ENCODE data around the gene REXO5. TPM values are rescaled to one million over a fixed set of nuclear protein-coding genes. Genes with fewer than 3 reads are reported as not detected.
"Not testable (repeated sequence)": the region's sequence is repeated elsewhere in the genome, so short reads cannot be mapped to it uniquely, and the experiment has no call there.

REXO5 gene
- total and polyA plus RNA-seq, 2 of the 13 experiments (the other 11 are each of a cell fraction or from before 2014, with no cell fraction given): 5.9 to 13.1 TPM

GRCh38 chr16:20764448-20764847, 41.9 kb upstream of the REXO5 start:
- in situ Hi-C loops (cut with HindIII; ENCODE audit: extremely low pct_ligation_motif_present, low pct_unique_long_range_greater_than_20kb); BruUV-seq (replicated peaks); H3K9ac ChIP-seq (ENCODE audit: insufficient read depth, low read depth, low read length); ATAC-seq; H3K9me3 ChIP-seq (ENCODE audit: low read length); H3K27ac ChIP-seq (ENCODE audit: extremely low read length, insufficient read depth, low read length); H3K36me3 ChIP-seq (replicated peaks in 1 of 2; ENCODE audit: control insufficient read depth in 1 of 2, insufficient read depth in 2 of 2, low read length in 2 of 2); FAIRE-seq; H4K20me1 ChIP-seq (ENCODE audit: insufficient read depth, low read length); H3K79me2 ChIP-seq (ENCODE audit: insufficient read depth, low read length); H3K27me3 ChIP-seq (ENCODE audit: control insufficient read depth in 1 of 2, insufficient read depth in 2 of 2, low read length in 2 of 2); CTCF ChIA-PET (ENCODE audit: low intra/inter-chr PET ratio, low total read pairs); intact Hi-C loops (cut with micrococcal nuclease; ENCODE audit: unreplicated experiment); DNase-seq (ENCODE audit: low spot score); H2AFZ ChIP-seq (ENCODE audit: low read length); H3K4me3 ChIP-seq (replicated peaks in 1 of 3; ENCODE audit: insufficient read depth in 1 of 3, low read depth in 2 of 3, low read length in 3 of 3): not testable (repeated sequence)
- TF ChIP-seq CEBPB (IDR thresholded peaks at IDR 0.05; ENCODE audit: borderline replicate concordance, low read depth, low read length) (peak; percentile 26; the same call in 1 of the 2 replicates), JUN (CRISPR knock-in tag; IDR thresholded peaks at IDR 0.05) (0 out of 2 replicates have a peak, but pooled peaks have one; percentile 12), ZNF678 (CRISPR knock-in tag; IDR thresholded peaks at IDR 0.05) (0 out of 2 replicates have a peak, but pooled peaks have one; percentile 55), ATF3 (CRISPR knock-in tag; IDR thresholded peaks at IDR 0.05) (0 out of 2 replicates have a peak, but pooled peaks have one; percentile 39), ZNF441 (CRISPR knock-in tag; IDR thresholded peaks at IDR 0.05; ENCODE audit: borderline replicate concordance) (0 out of 2 replicates have a peak, but pooled peaks have one; percentile 29), CEBPG (CRISPR knock-in tag; IDR thresholded peaks at IDR 0.05) (peak; percentile 59; the same call in 1 of the 2 replicates)
- Histone ChIP-seq H3K4me2 (ENCODE audit: low read depth, low read length) (peak overlapping the region; percentile 90), H3K4me1 (ENCODE audit: insufficient read depth, low read length) (peaks cover 39% of the 10 kb centered on the region)
- 97% methylated on average over 1 of the region's 1 CpG for WGBS (ENCODE audit: low lambda C conversion rate)
- POLR2A ChIA-PET: interaction anchor here (1.9 to 2.6 kb wide), 2 partner anchors 23 to 42 kb away, joined by 13 to 23 read pairs; partner anchors contain the start of genes ERI2, REXO5 and THUMPD1

- H3K4me1 ChIP-seq (ENCODE audit: insufficient read depth, low read length): peaks cover 39% of the 10 kb centered on the region
- H3K4me3 ChIP-seq (replicated peaks in 1 of 3; ENCODE audit: insufficient read depth in 1 of 3, low read depth in 2 of 3, low read length in 3 of 3): no peak overlapping the region
- CTCF ChIA-PET (ENCODE audit: low intra/inter-chr PET ratio, low total read pairs): no interaction called here
- H3K9ac ChIP-seq (ENCODE audit: insufficient read depth, low read depth, low read length): no peak overlapping the region
- TF ChIP-seq CEBPB (IDR thresholded peaks at IDR 0.05; ENCODE audit: borderline replicate concordance, low read depth, low read length): peak; percentile 77
- no peak for TF ChIP-seq THAP9 (CRISPR knock-in tag; IDR thresholded peaks at IDR 0.05; ENCODE audit: borderline replicate concordance)
- TF ChIP-seq PREB (CRISPR knock-in tag; IDR thresholded peaks at IDR 0.05): no peak
- peaks cover 9% of the 10 kb centered on the region for H3K9me3 ChIP-seq (ENCODE audit: low read length)
- in situ Hi-C loops (cut with HindIII; ENCODE audit: extremely low pct_ligation_motif_present, low pct_unique_long_range_greater_than_20kb): no loop called here
- H3K79me2 ChIP-seq (ENCODE audit: insufficient read depth, low read length): no peaks in the 10 kb centered on the region
- WGBS (ENCODE audit: low lambda C conversion rate): 96% methylated on average over 2 of the region's 2 CpGs
- no peak for ATAC-seq
- no peak for DNase-seq (ENCODE audit: low spot score)
- intact Hi-C loops (cut with micrococcal nuclease; ENCODE audit: unreplicated experiment): no loop called here
- no TSS peak for BruUV-seq (replicated peaks)
- 0 out of 5 replicates have a peak, but pooled peaks cover 0 to 1% of the 10 kb centered on the region in 2 experiments for H3K36me3 ChIP-seq (replicated peaks in 1 of 2; ENCODE audit: control insufficient read depth in 1 of 2, insufficient read depth in 2 of 2, low read length in 2 of 2)
- H2AFZ ChIP-seq (ENCODE audit: low read length): no peak overlapping the region
- no peak for FAIRE-seq
- no peaks in the 10 kb centered on the region for H4K20me1 ChIP-seq (ENCODE audit: insufficient read depth, low read length)
- POLR2A ChIA-PET: no interaction called here
- no peak overlapping the region for H3K4me2 ChIP-seq (ENCODE audit: low read depth, low read length)
- no peak overlapping the region for H3K27ac ChIP-seq (ENCODE audit: extremely low read length, insufficient read depth, low read length)
- no peaks in the 10 kb centered on the region for H3K27me3 ChIP-seq (ENCODE audit: control insufficient read depth in 1 of 2, insufficient read depth in 2 of 2, low read length in 2 of 2)
Measured at GRCh38 chr16:20765732-20766131, 40.6 kb upstream of the REXO5 start.

All from HepG2 (cell line).